ENCODE results near the gene MIPEP.

DNA sequence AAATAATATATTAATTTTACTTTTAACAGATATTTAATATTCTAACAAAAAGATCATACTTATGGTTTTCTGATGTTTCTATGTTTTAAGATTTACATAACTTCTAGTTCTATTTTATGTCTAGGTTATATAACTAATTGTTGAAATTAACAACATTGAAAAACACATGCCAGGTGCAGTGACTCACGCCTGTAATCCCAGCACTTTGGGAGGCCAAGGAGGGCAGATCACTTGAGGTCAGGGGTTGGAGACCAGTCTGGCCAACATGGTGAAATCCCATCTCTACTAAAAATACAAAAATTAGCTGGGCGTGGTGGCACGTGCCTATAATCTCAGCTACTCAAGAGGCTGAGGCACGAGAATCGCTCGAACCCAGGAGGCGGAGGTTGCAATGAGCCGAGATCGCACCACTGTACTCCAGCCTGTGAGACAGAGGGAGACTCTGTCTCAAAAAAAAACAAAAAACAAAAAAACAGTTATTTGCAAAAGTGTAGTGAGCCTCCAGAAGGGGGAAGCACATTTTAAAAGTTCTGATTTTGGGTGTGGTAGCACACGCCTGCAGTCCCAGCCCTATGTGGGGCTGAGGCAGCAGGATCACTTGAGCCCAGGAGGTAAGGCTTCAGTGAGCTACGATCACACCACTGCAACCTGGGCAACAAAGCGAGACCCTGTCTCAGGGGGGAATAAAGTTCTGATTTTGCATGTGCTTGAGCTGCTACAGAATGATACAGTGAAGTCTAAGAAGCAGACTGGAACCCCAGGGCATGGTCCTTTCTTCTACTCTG lies 18.7 kb downstream of the MIPEP start:
- TF ChIP-seq, protein P1, sequence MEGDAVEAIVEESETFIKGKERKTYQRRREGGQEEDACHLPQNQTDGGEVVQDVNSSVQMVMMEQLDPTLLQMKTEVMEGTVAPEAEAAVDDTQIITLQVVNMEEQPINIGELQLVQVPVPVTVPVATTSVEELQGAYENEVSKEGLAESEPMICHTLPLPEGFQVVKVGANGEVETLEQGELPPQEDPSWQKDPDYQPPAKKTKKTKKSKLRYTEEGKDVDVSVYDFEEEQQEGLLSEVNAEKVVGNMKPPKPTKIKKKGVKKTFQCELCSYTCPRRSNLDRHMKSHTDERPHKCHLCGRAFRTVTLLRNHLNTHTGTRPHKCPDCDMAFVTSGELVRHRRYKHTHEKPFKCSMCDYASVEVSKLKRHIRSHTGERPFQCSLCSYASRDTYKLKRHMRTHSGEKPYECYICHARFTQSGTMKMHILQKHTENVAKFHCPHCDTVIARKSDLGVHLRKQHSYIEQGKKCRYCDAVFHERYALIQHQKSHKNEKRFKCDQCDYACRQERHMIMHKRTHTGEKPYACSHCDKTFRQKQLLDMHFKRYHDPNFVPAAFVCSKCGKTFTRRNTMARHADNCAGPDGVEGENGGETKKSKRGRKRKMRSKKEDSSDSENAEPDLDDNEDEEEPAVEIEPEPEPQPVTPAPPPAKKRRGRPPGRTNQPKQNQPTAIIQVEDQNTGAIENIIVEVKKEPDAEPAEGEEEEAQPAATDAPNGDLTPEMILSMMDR (IDR thresholded peaks at IDR 0.05; ENCODE audit: insufficient read depth, low read length): no peak
- TF ChIP-seq, protein P2, sequence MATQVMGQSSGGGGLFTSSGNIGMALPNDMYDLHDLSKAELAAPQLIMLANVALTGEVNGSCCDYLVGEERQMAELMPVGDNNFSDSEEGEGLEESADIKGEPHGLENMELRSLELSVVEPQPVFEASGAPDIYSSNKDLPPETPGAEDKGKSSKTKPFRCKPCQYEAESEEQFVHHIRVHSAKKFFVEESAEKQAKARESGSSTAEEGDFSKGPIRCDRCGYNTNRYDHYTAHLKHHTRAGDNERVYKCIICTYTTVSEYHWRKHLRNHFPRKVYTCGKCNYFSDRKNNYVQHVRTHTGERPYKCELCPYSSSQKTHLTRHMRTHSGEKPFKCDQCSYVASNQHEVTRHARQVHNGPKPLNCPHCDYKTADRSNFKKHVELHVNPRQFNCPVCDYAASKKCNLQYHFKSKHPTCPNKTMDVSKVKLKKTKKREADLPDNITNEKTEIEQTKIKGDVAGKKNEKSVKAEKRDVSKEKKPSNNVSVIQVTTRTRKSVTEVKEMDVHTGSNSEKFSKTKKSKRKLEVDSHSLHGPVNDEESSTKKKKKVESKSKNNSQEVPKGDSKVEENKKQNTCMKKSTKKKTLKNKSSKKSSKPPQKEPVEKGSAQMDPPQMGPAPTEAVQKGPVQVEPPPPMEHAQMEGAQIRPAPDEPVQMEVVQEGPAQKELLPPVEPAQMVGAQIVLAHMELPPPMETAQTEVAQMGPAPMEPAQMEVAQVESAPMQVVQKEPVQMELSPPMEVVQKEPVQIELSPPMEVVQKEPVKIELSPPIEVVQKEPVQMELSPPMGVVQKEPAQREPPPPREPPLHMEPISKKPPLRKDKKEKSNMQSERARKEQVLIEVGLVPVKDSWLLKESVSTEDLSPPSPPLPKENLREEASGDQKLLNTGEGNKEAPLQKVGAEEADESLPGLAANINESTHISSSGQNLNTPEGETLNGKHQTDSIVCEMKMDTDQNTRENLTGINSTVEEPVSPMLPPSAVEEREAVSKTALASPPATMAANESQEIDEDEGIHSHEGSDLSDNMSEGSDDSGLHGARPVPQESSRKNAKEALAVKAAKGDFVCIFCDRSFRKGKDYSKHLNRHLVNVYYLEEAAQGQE (IDR thresholded peaks at IDR 0.05; ENCODE audit: insufficient replicate concordance, low read depth): no peak
- TF ChIP-seq GABPA (IDR thresholded peaks at IDR 0.05; ENCODE audit: low read depth): no peak

Data from HL-60 (cell line).